Astrocyte of the hippocampus (primary cell): ENCODE measurements around the gene PRND.
A peak's percentile ranks its signal among the peaks of the same experiment; 100 is the strongest.
"Not testable (repeated sequence)": the region's sequence is repeated elsewhere in the genome, so short reads cannot be mapped to it uniquely, and the experiment has no call there.

ENCODE experiments used
- DNase-seq: peaks from one replicate; pipeline ENCODE4 v3.0.0; 2011; ENCODE audit warnings: low read depth, low spot score

The PRND gene

DNA sequence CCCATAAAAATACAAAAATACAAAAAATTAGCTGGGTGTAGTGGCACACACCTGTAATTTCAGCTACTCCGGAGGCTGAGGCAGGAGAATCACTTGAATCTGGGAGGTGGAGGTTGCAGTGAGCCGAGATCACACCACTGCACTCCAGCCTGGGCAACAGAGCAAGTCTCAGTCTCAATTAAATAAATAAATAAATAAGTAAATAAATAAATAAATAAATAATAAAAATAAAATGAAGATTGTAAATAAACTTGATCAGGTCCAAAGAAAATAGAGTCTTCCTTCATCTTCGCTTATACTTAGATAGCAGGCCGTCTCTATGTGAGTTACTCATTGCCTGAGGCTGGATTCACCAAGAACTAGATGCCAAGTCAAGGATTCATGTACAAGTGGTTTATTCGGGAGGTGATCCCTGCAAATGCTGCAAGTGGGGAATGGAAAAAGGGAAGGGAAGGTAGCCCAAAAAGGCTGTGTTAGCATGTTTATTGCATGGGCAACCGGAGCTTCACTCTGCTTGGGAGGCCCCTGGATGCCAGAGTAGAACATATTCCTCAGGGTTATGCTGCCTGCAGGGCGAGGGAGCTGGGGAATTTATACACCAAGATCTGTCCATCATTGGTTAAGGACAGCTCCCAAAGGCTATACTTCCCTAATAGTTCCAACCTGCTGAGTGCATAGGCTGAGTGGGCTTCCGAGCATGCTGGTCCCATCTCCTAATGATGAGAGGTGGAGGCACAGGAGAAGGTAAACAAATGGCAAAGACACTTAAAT lies 16.3 kb downstream of the PRND start:
- no peak for DNase-seq

DNA sequence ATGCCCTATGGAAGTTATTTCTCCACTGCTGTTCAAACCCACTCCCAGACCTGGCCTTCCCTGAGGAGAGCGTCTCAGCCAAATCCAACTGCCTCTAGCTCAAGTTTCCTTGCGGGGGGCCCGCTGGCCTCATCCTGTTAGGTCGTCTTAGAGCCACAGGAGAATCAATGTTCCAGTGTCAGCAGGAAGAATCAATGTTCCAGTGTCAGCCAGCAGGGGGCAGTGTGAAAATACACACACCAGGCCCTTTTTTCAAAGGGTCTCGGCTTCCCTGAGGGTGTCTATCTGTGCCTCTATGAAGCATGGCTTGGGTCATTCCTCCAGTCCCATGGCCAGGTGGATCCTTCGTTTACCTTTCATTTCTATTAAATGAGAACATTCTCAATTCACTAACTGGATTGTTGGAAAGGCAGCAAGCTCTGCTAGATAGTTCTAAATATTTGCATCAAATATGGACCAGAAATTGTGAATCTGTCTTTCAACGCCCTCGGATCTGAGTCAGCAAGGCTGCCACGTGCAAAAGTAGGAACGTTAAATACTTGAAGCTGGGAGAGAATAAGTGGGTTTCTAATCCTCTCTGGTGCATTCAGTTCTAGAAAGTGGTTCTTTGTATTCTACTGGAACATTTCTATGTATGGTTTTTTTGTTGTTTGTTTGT lies 19.2 kb downstream of the PRND start:
- peak; percentile 56 for DNase-seq

DNA sequence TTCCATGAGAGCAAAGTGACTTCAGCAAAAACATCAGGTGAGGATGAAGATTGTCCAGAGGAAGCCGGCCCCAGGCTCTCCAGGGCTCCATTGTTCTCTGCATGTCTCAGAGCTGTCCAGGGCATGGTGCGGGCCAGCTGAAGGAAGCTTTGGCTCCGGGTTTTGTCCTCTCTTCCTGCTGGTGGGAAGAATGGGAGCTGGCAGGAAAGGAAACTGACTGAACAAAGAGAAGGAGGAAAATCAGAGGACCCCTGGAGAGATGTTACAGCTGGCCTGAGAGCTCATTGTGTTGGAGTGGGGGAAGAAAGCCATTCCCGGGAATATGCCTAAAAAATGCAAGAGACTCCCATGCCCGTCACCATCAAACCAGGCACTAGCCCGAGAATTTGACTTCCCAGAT lies 27.1 kb downstream of the PRND start:
- no peak for DNase-seq

DNA sequence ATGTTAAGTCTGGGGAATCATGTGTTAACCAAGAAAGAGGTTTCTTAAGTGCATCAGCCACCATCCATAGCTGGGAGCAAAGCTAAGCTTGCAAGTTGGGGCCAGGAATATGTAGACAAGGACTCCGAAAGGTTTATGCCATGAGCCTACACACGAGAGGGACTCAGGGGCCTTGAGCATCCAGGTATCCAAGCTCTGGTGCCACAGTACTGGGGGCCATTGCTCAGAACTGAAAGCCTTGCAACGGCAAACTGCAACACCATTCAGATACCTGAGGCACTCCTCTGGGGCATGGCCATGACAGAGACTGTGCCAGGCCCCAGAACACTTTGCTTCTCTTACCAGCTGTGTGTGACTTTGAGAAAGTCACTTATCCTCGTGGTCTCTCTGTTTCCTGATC lies 27.6 kb downstream of the PRND start:
- no peak for DNase-seq

DNA sequence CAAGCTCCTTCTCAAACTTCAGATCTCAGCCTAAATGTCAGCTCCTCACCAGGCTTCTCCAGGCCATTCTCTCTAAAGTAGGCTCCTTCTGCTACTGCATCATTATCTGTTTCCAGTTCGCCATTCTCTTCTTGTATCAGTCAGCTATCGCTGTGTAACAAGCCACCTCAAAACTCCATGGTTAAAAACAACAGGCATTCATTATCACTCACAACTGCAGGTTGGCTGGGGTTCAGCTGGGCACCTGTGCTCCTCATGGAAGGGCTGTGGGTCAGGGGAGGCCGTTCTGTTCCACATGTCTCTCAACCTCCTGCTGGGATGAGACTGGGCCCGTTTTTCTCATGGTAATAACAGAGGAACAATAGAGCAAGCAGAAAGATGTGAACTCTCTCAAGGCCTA lies 28.7 kb downstream of the PRND start:
- DNase-seq: no peak

DNA sequence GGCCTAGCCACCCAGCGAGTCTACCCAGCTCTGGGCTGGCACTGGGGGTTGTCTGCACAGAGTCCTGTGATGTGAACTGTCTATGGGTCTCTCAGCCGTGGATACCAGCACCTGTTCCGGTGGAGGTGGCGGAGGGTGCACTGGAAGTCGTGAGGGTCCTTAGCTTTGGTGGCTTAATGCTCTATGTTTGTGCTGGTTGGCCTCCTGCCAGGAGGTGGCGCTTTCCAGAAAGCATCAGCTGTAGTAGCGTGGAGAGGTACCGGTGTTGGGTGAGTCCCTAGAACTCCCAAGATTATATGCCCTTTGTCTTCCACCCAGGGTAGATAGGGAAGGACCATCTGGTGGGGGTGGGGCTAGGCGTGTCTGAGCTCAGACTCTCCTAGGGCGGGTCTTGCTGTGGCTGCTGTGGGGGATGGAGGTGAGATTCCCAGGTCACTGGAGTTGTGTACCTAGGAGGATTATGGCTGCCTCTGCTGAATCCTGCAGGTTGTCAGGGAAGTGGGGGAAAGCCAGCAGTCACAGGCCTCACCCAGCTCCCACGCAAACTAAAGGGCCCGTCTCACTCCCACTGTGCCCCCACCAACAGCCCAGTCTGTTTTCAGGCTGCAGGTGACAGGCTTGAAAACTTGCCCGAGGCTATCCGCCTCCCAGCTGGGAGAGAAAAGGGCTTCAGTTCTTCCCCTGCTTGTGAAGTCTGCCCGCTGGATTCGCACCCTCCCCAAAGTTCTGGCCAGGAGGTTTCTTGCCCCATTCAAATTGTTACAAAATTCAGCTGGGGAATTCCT lies 37.6 kb downstream of the PRND start:
- DNase-seq: not testable (repeated sequence)

DNA sequence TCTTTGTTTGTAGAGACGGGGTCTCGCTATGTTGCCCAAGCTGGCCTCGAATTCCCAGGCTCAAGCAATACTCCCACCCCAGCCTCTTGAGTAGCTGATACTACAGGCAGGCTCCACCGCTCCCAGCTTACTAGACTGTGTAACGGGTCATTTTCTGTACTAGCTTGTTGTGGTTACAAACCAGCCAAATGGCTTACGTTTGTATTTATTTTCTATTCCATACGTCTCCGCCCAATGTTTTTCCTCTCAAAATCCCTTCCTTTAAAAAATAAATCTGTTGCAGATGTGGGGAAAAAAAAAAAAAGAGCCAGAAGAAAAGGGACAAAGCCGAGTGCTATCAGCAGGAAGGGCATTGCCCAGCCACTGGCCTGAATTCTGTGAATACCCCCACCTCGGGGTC lies 41.6 kb downstream of the PRND start:
- DNase-seq: no peak

DNA sequence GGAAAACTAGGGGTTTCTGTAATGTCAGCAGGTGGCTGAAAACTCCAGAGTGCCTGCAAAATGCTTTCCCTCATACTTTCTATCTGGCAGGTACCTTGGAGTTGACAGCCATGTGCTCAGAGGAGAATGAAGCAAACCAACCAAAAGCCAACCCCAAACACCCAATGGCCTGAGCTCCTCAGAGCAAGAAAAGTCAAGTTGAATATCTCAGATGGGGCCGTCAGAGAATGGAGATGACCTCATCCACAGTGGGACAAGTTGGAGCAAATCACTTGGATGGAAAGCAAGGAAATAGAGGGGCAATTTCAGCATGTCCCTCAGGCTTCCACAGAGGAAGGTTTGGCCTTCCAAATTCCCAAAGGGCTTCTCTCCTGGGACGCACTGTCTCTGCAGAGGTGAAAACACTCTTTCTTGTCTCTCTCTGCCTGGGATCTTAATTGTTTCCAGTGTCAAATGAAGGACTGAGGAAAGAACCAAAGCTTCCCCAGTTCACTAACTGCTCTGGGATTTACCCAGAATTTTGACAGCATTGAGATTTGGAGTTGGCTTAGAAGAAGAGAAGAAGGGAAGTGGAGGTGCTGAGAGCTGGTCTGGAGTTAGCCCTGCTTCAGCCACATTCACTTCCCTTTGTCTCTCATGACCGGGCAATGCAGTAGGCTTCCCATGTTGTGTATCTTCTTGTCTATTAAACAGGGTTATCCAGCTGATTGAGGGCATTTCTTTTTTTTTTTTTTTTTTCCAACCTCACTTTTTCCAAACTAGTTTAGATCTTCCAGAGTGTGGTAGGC lies 42.2 kb downstream of the PRND start:
- no peak for DNase-seq

DNA sequence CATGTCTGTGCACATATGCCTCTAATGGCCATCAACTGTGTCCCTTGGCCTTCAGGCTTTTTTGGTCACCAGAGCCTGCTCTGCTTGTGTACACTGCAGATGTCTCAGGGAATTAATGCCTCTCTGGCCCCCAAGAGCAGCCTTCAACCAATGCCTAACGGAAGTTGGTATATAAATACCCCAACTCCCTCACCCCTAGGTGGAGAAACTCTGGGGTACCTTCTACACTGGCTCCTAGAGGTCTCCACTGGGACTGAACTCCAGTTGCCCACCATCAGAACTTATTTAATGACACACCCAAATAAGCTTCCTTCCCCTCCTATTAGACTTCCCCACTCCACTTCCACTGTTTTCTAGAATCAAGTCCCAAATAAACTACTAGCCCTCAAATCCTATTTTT lies 43.1 kb downstream of the PRND start:
- no peak for DNase-seq

DNA sequence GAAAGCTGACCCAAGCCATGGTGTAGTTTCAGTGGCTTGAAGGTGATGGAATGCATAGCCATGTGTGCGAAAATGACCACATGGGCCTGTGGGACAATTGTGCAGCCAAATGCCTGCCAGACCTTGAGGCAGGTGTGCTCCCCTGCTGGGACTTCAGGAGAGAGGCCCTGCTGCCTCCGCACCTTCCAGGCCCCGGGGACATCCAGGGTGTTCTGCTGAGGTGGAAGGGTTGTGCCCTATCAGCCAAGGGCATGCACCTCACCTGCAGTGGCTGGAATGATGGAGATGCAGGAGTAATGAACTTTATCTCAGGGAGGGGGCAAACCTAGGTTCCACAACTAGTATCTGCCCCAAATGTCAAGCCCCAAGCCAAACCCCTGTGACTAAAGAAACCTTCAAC lies 44.0 kb downstream of the PRND start:
- no peak for DNase-seq

DNA sequence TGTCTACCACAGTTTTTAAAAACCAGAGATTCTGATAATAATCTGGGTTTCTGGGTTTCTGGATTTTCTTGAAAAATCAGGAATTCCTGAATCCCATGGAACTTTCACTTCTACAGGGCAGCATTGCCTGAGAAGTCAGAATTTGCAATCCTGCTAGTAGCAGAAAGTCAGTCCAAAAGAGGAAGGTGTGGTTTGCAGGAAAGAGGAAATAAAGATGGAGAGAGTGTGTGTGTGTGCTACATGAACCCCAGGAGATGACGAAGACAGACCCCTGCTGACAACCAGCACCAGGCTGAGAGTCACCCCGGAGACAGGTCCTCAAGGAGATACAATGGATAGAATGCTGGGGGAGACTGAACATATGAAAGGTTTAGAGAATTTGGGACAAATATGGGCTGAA lies 44.9 kb downstream of the PRND start:
- DNase-seq: no peak

DNA sequence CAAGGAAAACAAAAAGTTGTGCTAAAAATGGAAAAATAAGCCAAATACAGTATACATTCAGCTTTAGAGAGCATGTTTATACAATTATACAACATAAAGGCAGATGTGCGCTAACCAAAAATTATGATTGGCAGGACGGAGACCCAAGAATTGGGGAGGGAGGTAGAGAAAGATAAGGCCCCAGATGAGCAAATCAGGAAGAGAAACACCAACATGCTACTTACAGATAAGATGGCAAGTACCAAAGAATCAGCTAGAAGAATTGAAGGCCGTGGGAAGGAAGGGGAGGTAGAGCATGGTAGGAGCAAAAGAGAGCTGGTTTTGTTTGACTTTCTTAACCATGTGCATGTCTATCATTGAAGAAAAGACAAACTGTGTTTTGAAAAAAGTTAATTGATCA lies 45.4 kb downstream of the PRND start:
- no peak for DNase-seq

DNA sequence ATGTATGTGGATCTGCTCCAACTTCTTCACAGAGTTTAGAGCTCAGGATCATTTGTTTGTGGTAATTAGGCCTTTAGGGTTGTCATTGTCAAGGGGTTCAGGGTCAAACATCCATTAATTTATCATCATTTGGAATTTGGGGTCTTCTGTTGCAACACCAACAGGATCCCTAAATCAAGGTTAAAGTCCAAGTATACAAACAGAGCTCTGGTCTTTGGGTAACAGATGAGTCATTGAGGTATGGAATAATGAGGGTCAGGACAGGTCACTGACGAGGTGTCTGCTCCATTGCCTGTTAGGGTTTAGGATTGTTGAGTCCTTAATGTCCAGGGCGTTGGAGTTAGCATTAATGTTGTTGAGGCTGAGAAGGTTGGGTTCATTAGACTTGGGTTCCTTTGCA lies 47.6 kb downstream of the PRND start:
- no peak for DNase-seq

DNA sequence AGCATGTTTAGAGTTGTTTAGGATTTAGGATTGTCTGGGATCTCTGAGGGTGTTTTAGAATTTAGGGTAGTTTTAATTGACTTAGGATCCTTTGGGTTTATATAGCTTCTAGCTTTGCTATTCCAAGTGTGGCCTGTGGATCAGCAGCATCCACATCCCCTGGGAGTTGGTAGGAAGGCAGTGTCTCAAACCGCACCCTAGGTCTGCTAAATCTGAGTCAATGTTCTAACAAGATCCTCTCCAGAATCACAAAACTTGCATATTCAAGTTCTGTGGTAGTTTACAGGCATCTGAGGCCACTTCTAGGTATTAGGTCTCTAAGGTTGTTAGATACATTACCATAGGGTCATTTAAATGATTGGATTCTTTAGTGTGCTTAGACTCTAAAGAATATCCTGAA lies 48.3 kb downstream of the PRND start:
- no peak for DNase-seq

DNA sequence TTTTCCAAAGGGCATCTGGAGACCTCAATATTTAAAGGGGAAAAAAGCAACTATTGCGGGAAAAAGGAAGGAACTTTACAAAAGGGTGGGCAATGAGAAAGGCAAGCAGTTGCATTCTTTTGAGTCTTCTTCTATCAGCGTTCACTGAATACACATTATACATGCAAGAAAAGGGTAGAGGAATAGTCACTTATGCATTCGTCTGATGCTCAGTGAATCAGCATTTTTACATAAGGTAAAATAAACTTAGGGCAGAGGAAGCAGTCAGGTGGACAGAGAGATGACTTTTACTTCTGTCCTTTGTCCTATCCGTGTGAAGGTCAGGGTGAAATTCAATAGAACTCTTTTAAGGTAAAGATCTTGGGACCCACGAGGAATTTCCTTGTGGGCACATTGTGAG lies 49.3 kb downstream of the PRND start:
- DNase-seq: no peak

DNA sequence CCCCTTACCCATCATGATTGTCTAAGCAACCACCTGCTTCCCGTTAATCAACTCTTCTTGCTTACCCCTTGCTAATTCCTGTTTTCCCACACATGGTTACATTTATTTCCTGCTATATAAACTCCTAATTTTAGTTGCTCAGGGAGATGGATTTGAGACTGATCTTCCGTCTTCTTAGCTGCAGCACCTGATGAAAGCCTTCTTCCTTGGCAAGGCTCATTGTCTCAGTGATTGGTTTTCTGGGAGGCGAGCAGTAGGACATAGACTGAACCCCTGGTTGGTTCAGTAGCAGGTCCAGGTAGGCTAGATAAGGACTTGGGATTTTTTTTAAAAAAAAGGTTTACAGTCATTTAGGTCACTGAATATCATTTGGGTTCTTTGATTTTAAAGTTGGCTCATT lies 50.4 kb downstream of the PRND start:
- no peak for DNase-seq

DNA sequence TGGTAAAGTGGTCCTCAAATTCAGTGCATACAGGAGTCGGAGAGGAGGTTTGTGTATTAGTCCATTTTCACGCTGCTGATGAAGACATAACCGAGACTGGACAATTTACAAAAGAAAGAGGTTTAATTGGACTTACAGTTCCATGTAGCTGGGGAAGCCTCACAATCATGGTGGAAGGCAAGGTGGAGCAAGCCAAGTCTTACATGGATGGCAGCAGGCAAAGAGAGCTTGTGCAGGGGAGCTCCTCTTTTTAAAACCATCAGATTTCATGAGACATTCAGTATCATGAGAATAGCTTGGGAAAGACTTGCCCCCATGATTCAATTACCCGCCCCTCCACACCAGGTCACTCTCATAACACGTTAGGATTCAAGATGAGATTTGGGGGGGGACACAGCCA lies 51.3 kb downstream of the PRND start:
- DNase-seq: not testable (repeated sequence)

DNA sequence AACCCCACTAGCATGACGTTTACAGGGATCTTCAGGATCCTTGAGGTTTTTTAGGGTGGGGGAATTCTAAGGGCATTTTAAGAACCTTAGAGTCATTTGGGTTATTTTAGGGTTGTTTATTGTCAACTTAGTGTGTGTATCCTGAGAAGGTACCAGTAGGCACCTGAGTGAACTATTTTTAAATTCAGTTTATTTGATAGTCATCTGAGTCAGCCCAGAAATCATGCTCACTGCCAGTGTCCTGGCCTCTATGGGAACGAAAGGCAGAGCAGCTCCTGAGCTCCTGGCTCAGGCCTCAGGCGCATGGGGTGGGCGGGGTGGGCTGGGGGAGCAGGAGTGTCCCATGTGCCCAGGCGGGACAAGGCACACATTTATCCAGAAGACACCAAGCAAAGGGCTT lies 52.0 kb downstream of the PRND start:
- no peak for DNase-seq

DNA sequence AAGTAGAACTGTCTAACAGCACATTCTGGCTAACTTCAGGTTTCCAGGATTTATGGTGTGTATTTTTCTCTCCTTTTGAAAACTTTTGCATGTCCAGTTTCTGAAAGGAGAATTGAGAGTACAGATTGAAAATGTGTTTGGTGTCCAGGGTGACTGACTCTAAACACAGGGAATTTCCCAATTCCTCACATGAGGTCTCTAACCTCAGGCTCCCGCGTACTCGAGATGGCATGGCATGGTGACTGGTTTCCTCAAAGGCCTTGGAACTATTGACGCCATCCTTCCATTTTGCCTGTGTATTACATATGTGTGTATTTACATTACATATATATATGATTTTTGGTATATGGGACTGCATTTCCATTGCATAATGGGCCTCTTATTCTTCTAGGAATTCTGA lies 52.5 kb downstream of the PRND start:
- no peak for DNase-seq

DNA sequence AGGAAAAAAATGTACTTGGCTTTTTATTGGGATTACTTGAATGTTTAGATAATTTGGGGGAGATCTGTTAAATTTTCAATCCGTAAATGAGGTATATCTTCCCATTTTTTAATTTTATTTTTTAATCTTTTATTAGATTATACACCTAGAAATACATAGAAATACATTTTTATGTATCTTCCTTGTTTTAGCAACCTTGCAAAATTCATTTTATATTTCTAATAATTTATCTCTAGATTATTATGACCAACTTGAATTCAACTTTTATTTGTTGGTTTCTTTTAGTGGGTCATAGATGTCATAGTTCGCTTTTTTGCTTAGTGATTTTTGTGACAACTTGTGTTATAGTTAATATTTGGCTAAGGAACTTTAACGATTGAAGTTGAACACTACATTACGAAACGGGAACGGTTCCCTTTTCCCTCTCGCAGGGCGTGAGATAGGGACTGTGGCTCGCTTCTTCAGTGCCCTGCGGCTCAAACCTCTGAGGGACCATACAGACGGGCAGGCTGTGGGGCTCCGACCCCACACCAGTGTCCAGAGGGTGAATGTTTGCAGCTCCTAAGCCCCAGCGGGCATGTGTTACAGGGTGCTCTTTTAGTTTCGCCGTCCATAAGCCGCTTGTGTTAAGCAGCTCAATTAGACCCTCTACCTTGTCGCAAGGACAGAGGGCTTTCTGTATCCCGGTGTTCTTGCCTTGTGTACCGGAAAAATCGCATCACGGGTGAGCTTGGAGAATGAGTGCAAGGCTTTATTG lies 53.8 kb downstream of the PRND start:
- no peak for DNase-seq

DNA sequence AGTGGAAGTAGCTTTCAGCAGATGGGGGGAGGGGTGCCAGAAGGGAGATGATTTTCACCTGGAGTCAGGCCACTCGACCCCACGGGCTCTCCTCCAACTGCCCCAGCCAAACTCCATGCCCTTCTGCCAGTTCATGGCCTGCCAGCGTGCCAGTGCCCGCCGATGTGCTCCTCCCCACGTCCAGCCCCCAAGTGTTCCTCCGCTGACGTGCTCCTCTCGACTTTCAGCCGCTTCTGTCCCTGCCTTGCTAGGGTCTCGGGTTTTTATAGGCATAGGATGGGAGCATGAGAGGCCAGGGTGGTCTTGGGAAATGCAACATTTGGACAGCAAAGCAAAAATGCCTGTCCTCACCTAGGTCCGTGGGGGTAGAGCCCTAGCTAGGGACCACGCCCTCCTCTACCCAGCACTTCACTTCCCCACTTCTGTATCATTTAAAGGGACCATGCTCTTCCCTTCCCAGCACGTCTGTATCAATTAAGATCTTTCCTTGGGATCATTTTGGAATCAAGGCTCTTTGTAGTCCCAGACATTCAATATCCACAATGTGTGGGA lies 54.4 kb downstream of the PRND start:
- no peak for DNase-seq
